ENCODE results near the gene DST.

The DST gene

GRCh38 chr6:56450882-56451739, 191.6 kb downstream of the DST start:
- no peak overlapping the region for H3K27ac ChIP-seq (ENCODE audit: low read length)
- no peaks in the 10 kb centered on the region for H3K4me1 ChIP-seq (ENCODE audit: low read length)
- H4K20me1 ChIP-seq (ENCODE audit: insufficient read depth, low read length): no peaks in the 10 kb centered on the region
- TF ChIP-seq EZH2 (optimal IDR thresholded peaks at IDR 0.05; ENCODE audit: low read depth, low read length) (no peak), EZH2phosphoT487 (IDR thresholded peaks at IDR 0.05; ENCODE audit: low read length) (no peak)
- TF ChIP-seq, protein P1, sequence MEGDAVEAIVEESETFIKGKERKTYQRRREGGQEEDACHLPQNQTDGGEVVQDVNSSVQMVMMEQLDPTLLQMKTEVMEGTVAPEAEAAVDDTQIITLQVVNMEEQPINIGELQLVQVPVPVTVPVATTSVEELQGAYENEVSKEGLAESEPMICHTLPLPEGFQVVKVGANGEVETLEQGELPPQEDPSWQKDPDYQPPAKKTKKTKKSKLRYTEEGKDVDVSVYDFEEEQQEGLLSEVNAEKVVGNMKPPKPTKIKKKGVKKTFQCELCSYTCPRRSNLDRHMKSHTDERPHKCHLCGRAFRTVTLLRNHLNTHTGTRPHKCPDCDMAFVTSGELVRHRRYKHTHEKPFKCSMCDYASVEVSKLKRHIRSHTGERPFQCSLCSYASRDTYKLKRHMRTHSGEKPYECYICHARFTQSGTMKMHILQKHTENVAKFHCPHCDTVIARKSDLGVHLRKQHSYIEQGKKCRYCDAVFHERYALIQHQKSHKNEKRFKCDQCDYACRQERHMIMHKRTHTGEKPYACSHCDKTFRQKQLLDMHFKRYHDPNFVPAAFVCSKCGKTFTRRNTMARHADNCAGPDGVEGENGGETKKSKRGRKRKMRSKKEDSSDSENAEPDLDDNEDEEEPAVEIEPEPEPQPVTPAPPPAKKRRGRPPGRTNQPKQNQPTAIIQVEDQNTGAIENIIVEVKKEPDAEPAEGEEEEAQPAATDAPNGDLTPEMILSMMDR (IDR thresholded peaks at IDR 0.05; ENCODE audit: low read length): no peak
- H3K36me3 ChIP-seq (replicated peaks; ENCODE audit: insufficient read depth, low read length): no peaks in the 10 kb centered on the region
- no peak overlapping the region for H2AFZ ChIP-seq (ENCODE audit: low read length)
- DNase-seq: no peak
- no peaks in the 10 kb centered on the region for H3K9me3 ChIP-seq (replicated peaks; ENCODE audit: insufficient read depth, low read length)
- H3K27me3 ChIP-seq (replicated peaks; ENCODE audit: insufficient read depth, low read length): no peaks in the 10 kb centered on the region
- no peaks in the 10 kb centered on the region for H3K79me2 ChIP-seq (ENCODE audit: low read length)
- no peaks in the 10 kb centered on the region for H3K9me2 ChIP-seq (replicated peaks; ENCODE audit: insufficient read depth, low read length)
- H3K4me2 ChIP-seq (ENCODE audit: low read depth, low read length): no peak overlapping the region
- no peaks in the 10 kb centered on the region for H3F3A ChIP-seq (ENCODE audit: insufficient read depth, low read length)
- H3K4me3 ChIP-seq (ENCODE audit: low read length): no peak overlapping the region
- H3K9ac ChIP-seq (ENCODE audit: low read length): no peak overlapping the region

DNA sequence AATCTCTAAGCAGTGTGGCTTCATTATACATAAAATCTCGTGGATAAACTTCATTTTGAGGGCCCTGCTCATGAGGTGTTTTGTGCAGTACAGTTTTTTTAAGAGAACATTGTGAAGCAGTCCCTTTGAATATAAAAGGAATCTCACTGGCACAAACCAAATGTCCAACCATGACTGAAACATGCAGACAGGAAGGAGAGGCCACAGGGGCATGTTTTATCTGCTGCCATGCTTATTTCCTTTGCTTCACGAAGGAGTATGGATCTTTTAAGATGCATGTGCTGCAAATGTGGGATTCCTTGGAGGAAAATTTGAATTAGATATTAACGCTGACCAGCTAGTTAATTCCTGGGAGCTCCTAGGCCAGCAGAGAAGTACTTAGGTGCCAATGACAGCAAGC, 192.3 kb downstream of the DST start:
- Histone ChIP-seq H3K36me3 (replicated peaks; ENCODE audit: insufficient read depth, low read length) (no peaks in the 10 kb centered on the region), H4K20me1 (ENCODE audit: insufficient read depth, low read length) (no peaks in the 10 kb centered on the region), H3K9me2 (replicated peaks; ENCODE audit: insufficient read depth, low read length) (no peaks in the 10 kb centered on the region), H3K4me3 (ENCODE audit: low read length) (no peak overlapping the region), H3F3A (ENCODE audit: insufficient read depth, low read length) (no peaks in the 10 kb centered on the region), H3K9ac (ENCODE audit: low read length) (no peak overlapping the region), H3K79me2 (ENCODE audit: low read length) (no peaks in the 10 kb centered on the region), H3K9me3 (replicated peaks; ENCODE audit: insufficient read depth, low read length) (no peaks in the 10 kb centered on the region), H3K4me2 (ENCODE audit: low read depth, low read length) (no peak overlapping the region), H3K4me1 (ENCODE audit: low read length) (no peaks in the 10 kb centered on the region), H3K27ac (ENCODE audit: low read length) (no peak overlapping the region), H2AFZ (ENCODE audit: low read length) (no peak overlapping the region), H3K27me3 (replicated peaks; ENCODE audit: insufficient read depth, low read length) (no peaks in the 10 kb centered on the region)
- TF ChIP-seq EZH2 (optimal IDR thresholded peaks at IDR 0.05; ENCODE audit: low read depth, low read length): no peak
- no peak for TF ChIP-seq EZH2phosphoT487 (IDR thresholded peaks at IDR 0.05; ENCODE audit: low read length)
- TF ChIP-seq, protein P1 (IDR thresholded peaks at IDR 0.05; ENCODE audit: low read length): no peak
- no peak for DNase-seq

DNA sequence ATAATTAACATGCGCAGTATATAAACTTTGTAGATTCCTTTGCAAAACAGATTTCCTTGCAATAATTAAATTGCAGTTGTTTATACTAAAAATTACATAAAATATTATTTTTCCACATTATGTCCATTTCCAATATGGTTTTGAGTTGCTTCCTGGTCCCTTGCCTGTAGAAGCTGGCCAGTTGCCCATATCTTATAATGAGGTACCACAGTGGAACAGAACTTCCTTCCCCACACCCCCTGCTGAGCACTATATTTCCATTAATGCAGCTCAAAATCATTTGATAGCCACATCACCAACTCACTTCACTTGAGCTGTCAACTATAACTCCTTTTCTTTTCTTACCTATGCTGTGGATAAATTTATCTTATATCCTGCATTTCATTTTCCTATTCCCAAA, 194.6 kb downstream of the DST start:
- no peaks in the 10 kb centered on the region for H4K20me1 ChIP-seq (ENCODE audit: insufficient read depth, low read length)
- H3K4me3 ChIP-seq (ENCODE audit: low read length): no peak overlapping the region
- H3K27me3 ChIP-seq (replicated peaks; ENCODE audit: insufficient read depth, low read length): no peaks in the 10 kb centered on the region
- no peak for DNase-seq
- H3K4me1 ChIP-seq (ENCODE audit: low read length): no peaks in the 10 kb centered on the region
- H2AFZ ChIP-seq (ENCODE audit: low read length): no peak overlapping the region
- H3F3A ChIP-seq (ENCODE audit: insufficient read depth, low read length): no peaks in the 10 kb centered on the region
- H3K4me2 ChIP-seq (ENCODE audit: low read depth, low read length): no peak overlapping the region
- no peak overlapping the region for H3K27ac ChIP-seq (ENCODE audit: low read length)
- no peaks in the 10 kb centered on the region for H3K36me3 ChIP-seq (replicated peaks; ENCODE audit: insufficient read depth, low read length)
- no peaks in the 10 kb centered on the region for H3K79me2 ChIP-seq (ENCODE audit: low read length)
- H3K9me3 ChIP-seq (replicated peaks; ENCODE audit: insufficient read depth, low read length): no peaks in the 10 kb centered on the region
- TF ChIP-seq, protein P1 (IDR thresholded peaks at IDR 0.05; ENCODE audit: low read length): no peak
- TF ChIP-seq EZH2phosphoT487 (IDR thresholded peaks at IDR 0.05; ENCODE audit: low read length): no peak
- TF ChIP-seq EZH2 (optimal IDR thresholded peaks at IDR 0.05; ENCODE audit: low read depth, low read length): no peak
- H3K9ac ChIP-seq (ENCODE audit: low read length): no peak overlapping the region
- no peaks in the 10 kb centered on the region for H3K9me2 ChIP-seq (replicated peaks; ENCODE audit: insufficient read depth, low read length)
